ENCODE measurements around the gene MICU2.

MICU2 gene

DNA sequence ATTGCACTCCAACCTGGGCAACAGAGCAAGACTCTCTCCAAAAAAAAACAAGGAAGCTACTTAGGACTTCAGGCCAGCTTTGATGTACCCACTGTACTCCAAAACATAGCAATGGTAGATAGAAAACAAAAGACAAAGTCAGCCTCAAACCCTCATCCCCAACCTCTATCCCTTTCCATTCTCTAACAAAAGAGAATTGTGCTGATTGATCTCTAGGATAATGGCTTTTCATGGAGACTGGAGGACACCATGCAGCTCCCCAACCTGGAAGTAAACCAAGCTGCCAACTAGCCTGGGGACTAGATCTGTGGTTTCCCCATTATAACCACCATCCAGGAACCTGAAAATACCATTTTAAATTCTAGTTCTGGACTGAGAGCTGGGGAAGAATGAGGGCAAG, 140.5 kb downstream of the MICU2 start:
- TF ChIP-seq, protein P1, sequence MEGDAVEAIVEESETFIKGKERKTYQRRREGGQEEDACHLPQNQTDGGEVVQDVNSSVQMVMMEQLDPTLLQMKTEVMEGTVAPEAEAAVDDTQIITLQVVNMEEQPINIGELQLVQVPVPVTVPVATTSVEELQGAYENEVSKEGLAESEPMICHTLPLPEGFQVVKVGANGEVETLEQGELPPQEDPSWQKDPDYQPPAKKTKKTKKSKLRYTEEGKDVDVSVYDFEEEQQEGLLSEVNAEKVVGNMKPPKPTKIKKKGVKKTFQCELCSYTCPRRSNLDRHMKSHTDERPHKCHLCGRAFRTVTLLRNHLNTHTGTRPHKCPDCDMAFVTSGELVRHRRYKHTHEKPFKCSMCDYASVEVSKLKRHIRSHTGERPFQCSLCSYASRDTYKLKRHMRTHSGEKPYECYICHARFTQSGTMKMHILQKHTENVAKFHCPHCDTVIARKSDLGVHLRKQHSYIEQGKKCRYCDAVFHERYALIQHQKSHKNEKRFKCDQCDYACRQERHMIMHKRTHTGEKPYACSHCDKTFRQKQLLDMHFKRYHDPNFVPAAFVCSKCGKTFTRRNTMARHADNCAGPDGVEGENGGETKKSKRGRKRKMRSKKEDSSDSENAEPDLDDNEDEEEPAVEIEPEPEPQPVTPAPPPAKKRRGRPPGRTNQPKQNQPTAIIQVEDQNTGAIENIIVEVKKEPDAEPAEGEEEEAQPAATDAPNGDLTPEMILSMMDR (IDR thresholded peaks at IDR 0.05; ENCODE audit: low read depth, low read length) = no peak
- DNase-seq = no peak
- H3K9me3 ChIP-seq (ENCODE audit: severe bottlenecking) = no peaks in the 10 kb centered on the region
- H3K4me3 ChIP-seq (ENCODE audit: low read depth, low read length) = no peak overlapping the region
- H3K27me3 ChIP-seq (ENCODE audit: insufficient read depth, low read depth, severe bottlenecking) = no peaks in the 10 kb centered on the region
- peaks cover 7% of the 10 kb centered on the region for H3K36me3 ChIP-seq
- no peak overlapping the region for H3K27ac ChIP-seq

DNA sequence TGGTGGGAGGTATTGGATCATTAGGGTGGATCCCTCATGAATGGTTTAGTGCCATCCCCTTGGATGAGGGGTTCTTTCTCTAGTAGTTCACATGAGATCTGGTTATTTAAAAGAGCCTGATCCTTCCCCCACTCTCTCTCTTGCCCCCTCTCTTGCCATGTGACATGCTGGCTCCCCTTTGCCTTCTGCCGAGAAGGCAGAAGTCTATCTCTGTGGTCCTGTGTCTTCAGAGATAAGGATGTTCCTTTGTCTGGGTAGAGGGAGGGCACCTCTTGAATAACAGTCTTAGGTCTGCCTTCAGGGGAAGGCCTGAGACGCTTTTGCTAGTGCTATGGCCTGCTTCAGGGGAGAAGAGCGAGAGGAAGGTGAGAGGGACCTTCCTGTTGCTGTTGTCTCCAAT, 142.8 kb downstream of the MICU2 start:
- Histone ChIP-seq H3K4me3 (ENCODE audit: low read depth, low read length) (no peak overlapping the region), H3K27me3 (ENCODE audit: insufficient read depth, low read depth, severe bottlenecking) (no peaks in the 10 kb centered on the region), H3K9me3 (ENCODE audit: severe bottlenecking) (no peaks in the 10 kb centered on the region), H3K36me3 (peaks cover 12% of the 10 kb centered on the region), H3K27ac (no peak overlapping the region)
- TF ChIP-seq, protein P1 (IDR thresholded peaks at IDR 0.05; ENCODE audit: low read depth, low read length) = no peak
- DNase-seq = no peak

- Histone ChIP-seq H3K9me3 (ENCODE audit: severe bottlenecking) (no peaks in the 10 kb centered on the region), H3K4me3 (ENCODE audit: low read depth, low read length) (peak within 1 kb of the TSS; percentile 99), H3K27ac (peak within 1 kb of the TSS; percentile 96), H3K27me3 (ENCODE audit: insufficient read depth, low read depth, severe bottlenecking) (no peaks in the 10 kb centered on the region), H3K36me3 (peaks cover 12% of the 10 kb centered on the region)
- TF ChIP-seq, protein P1 (IDR thresholded peaks at IDR 0.05; ENCODE audit: low read depth, low read length) = no peak
- peak; percentile 94 for DNase-seq
These were observed 144.9 kb downstream of the MICU2 start, which contains the start of gene ZDHHC20 for GRCh38 chr13:21458813-21459701. Gene ZDHHC20 (minus strand): TSS chr13:21459303. CDS start chr13:21459171, 132 bp downstream.

DNA sequence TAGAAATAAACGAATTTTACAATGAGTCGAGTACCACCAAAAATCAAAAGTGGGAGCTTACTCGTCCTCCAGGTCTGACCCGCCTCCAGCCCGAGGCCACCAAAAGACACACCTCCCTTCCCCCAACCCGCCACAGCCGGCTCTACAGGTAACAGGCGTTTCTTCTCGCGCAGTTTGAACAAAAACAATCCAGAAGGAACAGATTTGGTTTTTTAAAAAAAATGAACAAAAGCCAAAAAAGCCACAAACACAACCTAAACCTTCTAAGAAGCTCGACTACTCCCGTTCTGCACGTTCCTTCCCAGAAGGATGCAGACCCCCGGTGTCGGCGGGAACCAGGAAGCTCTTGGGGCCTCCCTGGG, 145.5 kb downstream of the MICU2 start:
- Histone ChIP-seq H3K36me3 (peaks cover 12% of the 10 kb centered on the region), H3K9me3 (ENCODE audit: severe bottlenecking) (no peaks in the 10 kb centered on the region), H3K27ac (peak overlapping the region; percentile 96), H3K27me3 (ENCODE audit: insufficient read depth, low read depth, severe bottlenecking) (no peaks in the 10 kb centered on the region), H3K4me3 (ENCODE audit: low read depth, low read length) (peak overlapping the region; percentile 99)
- TF ChIP-seq, protein P1 (IDR thresholded peaks at IDR 0.05; ENCODE audit: low read depth, low read length) = no peak
- DNase-seq = peak; percentile 71

GRCh38 chr13:21453387-21454081, 150.4 kb downstream of the MICU2 start:
- no peak for DNase-seq
- H3K4me3 ChIP-seq (ENCODE audit: low read depth, low read length) = no peak overlapping the region

More at GRCh38 chr13:21453387-21454081, 150.4 kb downstream of the MICU2 start:
- Histone ChIP-seq H3K36me3 (peaks cover 9% of the 10 kb centered on the region), H3K27ac (no peak overlapping the region), H3K27me3 (ENCODE audit: insufficient read depth, low read depth, severe bottlenecking) (no peaks in the 10 kb centered on the region), H3K9me3 (ENCODE audit: severe bottlenecking) (no peaks in the 10 kb centered on the region)
- TF ChIP-seq, protein P1 (IDR thresholded peaks at IDR 0.05; ENCODE audit: low read depth, low read length) = no peak
